A204.1 (cell line): Measurements from ENCODE around the gene LHFPL6.
"Not testable (repeated sequence)": the region's sequence is repeated elsewhere in the genome, so short reads cannot be mapped to it uniquely, and the experiment has no call there.

ENCODE experiments used
- FAIRE-seq: peaks from 2 replicates; lab custom pipeline; 2012; peaks lifted over from hg19 to GRCh38; lab: Jason Lieb, UNC

The LHFPL6 gene

DNA sequence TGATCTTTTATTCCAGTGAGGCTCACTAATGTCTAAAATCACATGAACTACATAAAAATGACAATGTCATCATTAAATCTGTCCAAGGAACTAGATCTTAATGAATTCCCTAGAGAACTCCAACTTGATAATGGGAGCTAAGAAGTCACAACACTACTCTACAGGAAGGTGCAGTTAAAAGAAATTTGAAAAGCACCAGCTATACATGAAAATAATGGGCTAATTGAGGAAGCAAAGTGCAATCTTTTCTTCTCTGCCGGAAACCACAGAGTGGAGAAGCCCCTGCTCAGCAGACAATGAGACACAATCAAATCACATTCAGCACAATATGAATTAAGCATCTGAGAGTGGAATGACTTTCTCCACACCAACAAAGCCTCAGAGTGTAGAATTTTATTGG lies 261.7 kb downstream of the LHFPL6 start:
- FAIRE-seq = no peak

DNA sequence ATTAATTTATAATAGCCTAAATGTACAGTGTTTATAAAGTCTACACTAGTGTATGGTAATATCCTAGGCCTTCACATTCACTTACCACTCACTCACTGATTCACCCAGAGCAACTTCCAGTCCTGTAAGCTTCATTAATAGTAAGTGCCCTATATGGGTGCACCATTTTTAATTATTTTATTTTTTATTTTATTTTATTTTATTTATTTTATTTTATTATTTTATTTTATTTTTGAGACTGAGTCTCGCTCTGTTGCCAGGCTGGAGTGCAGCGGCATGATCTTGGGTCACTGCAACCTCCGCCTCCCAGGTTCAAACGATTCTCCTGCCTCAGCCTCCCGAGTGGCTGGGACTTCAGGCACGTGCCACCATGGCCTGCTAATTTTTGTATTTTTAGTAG lies 264.9 kb downstream of the LHFPL6 start:
- not testable (repeated sequence) for FAIRE-seq

GRCh38 chr13:39336937-39337336 lies 266.1 kb downstream of the LHFPL6 start:
- FAIRE-seq = no peak

- FAIRE-seq = no peak
Observed at GRCh38 chr13:39336207-39336606, 266.8 kb downstream of the LHFPL6 start.

DNA sequence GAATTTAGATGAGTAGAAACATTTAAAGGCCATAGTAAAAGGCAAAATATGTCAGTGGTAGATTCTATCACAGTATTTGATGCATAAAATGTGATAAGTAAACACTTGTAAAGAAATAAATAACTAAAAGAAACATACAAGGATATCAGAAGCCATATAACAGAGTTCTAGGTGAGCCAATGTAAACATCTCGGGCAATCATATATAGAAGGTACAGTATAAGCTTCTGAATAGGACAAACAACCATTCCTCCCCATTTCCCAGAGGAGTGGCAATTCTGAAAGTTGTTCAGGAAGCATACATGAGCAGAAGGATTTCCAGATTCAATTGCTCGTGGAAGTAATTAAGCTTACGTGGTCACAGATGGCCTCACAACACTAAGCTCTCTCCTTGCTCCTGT lies 267.3 kb downstream of the LHFPL6 start:
- FAIRE-seq = no peak

- no peak for FAIRE-seq
Observed at GRCh38 chr13:39330504-39330903, 272.5 kb downstream of the LHFPL6 start.

DNA sequence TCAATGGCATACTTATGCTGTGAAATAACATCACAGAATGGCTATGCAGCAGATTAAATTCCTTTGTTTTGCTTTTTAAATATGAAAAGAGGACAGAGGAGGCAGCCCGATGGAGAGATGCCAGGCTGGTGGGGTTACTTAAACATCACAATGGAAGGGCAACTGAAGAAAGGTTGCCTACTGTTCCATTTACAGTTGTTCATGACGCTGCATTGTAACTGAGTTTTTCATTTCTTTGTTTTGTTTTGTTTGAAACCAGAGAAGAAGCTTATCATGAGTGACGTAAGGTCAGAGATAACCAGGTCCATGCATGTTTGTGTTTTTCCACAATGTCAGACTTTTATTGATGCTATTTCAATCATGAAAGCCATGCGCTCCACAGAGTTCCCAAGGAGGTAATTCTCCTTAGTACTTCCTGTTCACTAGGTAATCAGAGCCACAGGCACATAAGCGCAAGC lies 273.8 kb downstream of the LHFPL6 start:
- FAIRE-seq = no peak

- no peak for FAIRE-seq
Observed at GRCh38 chr13:39327172-39327479, 275.9 kb downstream of the LHFPL6 start.

DNA sequence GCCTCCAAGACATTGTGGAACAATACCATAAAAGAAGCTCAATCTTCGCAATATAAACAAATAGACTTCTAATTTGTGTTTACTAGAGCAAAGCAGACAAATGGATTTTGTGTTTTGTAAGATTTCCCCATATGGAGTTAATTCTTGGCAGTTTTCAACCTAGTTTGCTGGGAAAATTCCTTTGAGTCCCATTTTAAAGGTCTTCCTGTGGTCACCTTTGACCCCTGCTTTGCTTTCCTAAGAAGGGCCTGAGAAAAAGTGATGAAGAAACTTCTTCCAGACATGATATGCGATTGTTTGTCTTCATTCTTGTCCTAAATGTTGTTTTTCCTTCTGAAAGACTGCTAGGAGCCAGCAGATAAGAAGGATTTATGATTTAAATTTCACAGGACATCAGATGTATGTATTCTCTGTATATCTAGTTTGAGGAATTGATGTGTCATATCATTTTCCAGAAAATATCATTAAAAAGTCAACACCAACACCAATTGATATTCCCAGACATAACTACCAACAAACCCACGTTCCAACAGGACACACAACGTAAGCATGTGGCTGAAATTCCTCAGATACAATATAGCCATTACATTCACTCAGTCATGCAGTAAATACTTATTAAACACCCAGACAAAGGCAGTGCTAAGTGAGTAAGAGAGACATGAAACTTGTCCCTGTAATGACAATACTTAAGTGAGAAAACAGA lies 276.4 kb downstream of the LHFPL6 start:
- FAIRE-seq = no peak

DNA sequence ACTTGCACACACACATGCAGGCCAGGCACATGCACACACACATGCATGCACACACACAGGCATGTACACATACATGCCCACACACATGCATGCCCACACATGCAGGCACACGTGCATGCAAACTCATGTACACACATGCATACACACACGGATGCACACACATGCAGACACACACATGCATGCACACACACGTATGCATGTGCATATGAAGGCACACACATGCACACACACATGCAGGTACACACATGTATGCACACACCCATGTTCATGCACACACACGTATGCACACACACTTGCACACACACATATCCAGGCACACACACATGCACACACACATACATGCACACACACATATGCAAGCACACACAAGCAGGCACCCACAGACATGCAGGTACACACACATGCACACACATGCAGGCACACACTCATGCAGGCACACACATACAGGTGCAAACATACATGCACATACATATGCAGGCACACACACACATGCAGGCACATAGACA lies 278.1 kb downstream of the LHFPL6 start:
- no peak for FAIRE-seq

DNA sequence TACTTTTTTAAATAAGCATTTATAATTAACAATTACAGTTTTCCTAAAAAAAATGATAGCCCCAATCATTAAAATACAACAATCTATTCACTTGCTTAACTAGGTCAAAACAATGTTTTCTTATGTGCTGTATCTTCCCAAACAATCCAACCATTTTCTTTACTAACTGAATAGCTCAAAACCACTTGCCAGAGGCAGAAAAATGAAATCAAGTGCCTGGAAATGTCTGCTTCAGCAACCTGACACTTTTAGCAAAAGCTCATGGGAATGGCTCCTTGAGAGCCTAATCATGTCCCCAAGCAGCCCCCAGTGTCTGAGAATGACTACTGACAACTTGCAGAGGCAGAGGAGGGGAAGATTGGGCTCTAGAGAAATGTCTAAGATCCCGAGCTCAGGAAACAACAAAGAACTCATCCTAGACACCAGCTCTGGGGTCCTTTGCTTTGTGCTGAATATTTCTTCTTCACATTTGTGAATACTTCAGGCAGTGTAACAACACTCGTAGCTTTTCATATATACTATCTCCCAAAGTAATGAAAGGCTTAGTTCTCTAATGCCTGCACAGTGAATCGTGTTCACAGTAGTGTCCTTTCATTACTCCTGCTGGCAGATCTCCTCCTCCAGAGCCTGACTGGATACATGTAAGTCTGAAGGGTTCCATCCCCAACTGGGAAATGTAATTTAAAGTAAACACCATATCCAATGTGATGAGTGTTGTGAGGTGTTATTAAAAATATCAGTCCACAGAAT lies 280.0 kb downstream of the LHFPL6 start:
- no peak for FAIRE-seq

GRCh38 chr13:39321574-39321973 lies 281.4 kb downstream of the LHFPL6 start:
- no peak for FAIRE-seq

DNA sequence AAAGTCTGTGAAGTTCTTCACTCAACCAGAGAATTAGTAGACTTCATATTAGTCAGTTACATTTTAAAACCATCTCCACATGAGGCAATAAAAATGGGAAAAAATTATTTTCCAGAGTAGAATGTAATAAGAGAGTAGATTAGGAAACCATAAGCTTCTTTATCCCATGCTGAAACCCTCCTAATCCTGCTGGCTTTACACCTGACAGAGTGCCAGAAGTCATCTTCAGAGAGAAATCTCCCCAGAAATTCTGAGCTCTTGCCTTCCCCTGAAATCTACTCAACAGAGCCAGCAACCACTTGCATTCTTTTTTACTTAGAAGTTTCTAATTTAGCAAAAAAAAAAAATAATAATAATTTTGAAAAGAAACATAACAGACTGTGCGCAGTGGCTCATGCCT lies 284.8 kb downstream of the LHFPL6 start:
- FAIRE-seq = no peak

DNA sequence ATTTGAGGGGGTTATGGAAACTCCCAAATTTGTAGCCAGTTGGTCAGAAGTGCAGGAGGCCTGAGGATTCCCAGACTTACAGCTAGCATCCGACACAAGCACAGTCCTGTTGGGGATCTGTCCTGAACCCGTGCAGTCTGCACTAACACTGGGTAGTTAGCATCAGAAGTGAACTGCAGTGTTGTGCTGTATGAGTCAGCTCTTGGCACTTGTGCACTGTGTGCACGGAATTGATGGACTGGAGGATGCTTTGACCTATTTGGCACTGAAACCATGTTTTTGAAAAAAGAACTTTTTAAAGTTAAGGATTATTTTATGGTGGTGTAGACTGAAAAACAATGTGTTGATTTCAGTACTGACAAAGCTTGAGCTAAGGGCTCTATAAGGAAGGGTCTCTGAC lies 285.7 kb downstream of the LHFPL6 start:
- no peak for FAIRE-seq

DNA sequence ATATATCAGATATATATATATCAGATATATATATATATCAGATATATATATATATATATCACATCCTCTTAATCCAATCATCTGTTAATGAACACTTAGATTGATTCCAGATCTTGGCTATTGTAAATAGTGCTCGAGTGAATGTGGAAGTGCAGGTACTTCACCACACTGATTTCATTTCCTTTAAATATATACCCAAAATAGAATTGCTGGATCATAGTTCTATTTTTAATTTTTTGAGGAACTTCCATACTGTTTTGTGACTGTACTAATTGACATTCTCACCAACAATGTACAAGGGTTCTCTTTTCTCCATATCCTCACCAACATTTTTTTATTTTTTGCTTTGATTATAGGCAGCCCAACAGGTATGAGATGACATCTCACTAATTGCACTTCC lies 287.2 kb downstream of the LHFPL6 start:
- FAIRE-seq = peak; percentile 21

DNA sequence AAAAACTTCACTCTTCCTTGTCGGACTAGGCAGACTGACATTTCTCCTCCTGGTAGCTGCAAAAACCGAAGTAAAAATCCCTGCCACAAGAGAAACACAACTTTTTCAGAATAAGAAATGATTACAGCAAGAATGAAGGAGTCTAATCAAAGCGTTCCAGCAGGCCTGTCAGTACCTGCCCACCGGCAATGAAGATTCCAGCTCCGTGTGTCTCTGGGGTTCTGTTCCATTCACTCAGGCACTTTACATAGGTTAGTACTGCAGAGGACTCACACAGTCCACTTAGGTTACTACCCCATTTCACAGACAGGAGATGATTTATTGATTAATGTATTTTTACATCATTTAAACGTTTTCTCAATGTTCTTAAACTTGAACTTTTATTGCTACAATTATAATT lies 289.3 kb downstream of the LHFPL6 start:
- no peak for FAIRE-seq

DNA sequence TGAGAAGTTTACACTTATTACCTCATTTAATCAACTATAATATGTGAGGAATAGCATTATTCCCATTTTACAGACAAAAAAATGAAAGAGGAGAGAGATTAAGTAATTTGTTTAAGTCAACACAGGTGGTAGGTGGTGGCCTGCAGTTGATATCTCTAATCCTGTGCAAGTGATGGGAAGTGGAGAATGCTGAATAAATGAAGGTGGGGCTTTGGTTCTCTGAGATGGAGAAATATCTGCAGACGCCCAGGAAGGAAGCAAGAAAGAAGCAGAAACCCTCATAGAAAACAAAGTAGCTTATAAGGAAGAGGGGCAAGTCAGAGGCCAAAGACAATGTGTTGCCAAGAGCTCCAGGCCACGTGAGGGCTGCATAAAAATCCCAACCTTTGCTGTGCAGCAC lies 290.4 kb downstream of the LHFPL6 start:
- FAIRE-seq = no peak

GRCh38 chr13:39311619-39312018 lies 291.4 kb downstream of the LHFPL6 start:
- no peak for FAIRE-seq

DNA sequence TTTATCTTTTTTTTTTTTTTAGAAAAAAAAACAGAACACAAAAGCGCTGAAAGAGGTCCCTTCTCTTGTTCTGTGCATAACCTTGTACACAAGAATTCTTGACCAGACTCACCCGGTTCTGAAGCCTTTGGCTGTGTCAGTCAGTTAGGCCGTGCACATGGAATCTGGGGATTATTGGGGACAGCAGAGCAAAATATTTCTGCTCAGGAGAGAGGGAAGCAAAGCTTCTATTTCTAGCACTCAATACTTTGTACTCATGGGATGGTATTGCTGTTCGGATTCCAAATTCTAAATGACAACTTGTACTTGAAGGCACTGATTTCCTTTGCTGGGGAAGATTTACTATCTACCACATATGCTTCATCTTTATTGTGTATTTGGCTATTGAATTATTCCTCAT lies 292.0 kb downstream of the LHFPL6 start:
- FAIRE-seq = no peak

DNA sequence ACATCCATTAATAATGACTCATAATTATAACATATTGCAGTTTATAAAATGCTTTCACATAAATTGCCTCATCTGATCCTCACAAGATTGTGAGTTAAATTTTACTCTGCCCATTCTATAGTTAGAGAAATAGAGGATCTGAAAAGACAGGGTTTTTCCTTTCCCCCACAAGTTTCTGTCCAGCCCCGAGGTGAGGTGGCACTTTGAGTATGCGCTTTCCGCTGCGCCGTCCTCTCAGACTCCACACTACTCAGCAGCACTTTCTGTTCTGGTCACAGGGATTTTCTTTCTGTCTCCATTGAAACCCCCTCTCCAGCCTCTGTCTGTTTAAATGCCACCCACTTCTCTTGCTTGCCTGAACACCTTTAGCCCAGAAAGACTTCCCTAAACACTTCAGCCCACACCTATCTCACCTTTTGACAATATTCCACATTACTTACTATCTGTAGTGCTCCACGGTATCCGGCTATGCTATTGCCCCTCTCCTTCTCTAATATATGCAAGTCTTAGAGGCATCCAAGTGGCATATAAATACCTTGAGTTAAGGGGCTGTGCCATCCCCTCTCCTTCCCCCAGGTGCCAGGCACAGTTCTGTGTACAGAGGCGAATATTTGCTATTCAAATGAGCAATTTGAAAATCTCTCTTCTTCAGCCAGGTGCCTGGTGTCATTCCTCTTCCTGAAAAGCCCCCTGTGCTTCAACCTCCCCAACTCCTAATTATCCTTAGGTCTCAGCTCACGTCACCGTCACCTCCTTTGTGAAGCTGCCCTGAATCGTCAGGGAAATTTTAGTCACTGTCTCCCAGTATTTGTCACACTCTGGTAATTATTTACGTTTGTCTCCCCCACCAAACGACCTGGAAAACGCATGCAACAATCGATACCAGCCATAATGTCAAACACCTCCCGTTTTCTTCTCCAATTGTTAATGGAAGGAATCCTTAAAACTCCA lies 296.1 kb downstream of the LHFPL6 start:
- no peak for FAIRE-seq

- no peak for FAIRE-seq
Observed at GRCh38 chr13:39302820-39303219, 300.2 kb downstream of the LHFPL6 start.

- no peak for FAIRE-seq
Observed at GRCh38 chr13:39298951-39299350, 304.0 kb downstream of the LHFPL6 start.

DNA sequence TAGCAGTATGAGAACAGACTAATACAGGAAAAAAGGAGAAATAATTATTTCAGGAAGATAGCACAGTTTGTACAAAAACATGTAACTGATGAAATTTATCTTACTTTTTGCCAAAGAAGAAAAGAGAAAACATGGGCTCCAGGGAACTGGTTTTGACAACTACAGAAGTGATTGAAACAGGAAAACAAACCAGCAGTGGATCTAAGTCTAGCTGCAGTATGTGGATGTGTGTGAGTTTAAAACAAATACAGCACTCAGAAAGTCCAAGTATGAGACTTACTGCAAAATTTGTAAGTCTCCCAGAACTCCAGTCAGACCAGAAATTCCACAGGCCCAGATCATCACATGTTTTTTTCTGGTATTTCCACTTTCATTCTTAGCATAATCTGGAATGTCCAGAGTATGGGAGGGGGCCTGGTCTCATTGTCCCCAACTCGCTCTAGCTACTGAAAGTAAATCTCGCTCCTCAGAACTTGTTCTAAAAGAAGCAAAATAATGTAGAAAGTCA lies 305.3 kb downstream of the LHFPL6 start:
- FAIRE-seq = no peak
